ENCODE results near the gene CPLX4.

Gene CPLX4, protein sequence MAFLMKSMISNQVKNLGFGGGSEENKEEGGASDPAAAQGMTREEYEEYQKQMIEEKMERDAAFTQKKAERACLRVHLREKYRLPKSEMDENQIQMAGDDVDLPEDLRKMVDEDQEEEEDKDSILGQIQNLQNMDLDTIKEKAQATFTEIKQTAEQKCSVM

DNA sequence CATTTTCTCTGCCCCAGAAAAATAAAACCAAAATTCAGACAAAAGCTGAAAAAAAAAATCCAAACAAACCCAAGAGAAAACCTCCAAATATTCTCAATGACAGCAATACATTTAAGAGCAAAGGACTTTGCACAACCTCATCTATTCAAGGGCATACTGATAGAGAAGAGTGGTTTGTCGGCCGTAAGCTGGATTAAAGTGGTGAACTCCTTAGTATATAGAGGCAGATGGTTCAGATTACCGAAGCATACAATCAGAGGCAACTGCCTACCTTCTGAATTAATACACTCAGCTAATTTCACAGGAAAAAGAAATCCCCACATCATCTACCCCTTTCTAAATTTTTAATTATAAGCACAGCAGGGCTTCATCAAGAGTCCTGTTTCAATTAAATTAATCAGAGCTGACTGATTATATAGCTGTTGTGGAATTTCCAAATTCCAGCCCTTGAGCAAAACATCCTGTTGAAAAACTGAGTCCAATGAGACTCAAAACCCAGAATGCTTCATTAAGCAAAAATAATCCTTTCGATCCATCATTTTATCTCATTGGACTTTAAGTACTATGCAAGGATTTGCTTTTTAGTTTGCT is at the start of gene CPLX4:
Gene CPLX4 (minus strand): TSS at position 190 of the 591 bp plus-strand sequence. CDS start 187 bp downstream, at position 3.
- no peak for DNase-seq (ENCODE audit: low read depth)

DNA sequence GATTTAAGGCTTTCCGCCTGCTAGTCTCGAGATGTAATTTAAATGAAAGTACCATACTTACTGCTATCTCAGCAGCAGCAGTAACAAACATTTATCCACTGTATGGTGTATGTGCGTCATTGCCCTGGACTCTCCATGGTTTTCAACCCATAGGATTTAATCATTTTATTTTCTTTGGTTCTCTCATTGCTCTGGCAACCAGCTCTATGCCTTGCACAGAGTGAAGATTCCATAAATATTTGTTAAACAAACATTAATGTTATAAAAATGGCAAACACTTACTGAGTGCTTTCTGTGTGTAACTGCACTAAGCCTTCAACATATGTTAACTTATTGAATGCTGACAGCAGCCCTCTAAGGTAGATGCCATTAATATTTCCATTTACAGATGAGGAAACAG is 41.9 kb upstream of the CPLX4 start:
- DNase-seq (ENCODE audit: low read depth) = no peak

DNA sequence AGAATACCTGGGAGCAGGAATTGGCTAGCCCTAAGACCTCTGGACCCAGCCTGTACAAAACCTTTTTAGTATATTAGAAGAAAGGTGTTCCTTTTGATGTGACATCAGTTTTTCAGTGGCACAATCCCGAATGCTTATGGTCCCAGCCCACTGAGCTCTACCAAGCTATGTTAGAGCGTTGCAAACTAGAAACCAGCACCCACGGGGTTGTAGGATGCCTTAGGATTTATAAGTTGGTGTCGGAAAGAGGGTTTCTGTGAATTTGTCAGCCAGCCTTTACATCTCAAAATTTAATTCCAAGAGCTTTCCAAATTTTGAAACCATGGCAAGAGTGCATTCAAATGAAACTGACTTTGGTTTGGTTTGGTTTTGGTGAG is 41.1 kb upstream of the CPLX4 start:
- DNase-seq (ENCODE audit: low read depth) = no peak

DNA sequence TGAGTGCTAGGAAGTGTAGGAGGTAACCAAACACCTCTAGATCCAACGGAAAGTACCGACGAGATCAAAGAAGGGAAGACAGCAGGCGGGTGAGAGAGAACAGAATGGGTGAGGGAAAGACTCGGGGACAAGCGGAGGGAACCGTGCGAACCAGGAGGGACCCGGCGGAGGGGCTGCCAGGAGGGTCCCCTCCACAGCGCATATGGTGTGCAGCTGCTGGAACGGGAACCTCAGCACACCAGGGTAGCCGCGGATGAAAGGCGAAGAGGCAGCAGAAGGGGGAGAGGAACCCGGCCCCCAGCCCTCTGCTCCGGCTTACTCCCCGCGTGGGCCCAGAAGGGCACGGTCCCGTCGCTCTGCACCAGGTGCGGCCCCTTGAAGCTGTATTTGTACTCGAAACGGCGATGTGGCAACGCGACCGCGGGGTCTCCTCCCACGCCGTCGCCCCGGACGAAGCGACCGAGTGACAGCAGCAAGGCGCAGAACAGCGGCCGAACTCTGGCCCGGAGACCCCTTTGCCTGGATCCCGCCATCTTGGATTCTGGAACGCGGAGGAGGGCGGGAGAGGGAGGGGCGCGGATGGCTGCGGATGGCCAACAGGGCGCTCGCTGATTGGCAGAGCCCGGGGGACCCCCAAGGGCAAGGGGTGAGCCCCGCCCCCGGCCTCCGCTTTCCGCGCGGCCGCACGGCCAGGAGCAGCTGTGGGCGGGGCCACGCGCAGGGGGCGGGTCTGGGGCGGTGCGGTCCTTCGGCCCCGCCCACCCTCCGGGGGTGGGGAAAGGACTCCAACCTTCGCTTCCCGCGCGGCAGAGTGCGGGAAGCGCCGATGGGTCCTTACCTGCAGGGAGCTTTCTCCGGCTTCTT is 40.5 kb upstream of the CPLX4 start, which contains the start of gene LMAN1:
Gene LMAN1 (minus strand): TSS at position 554 of the 864 bp plus-strand sequence. CDS start 21 bp downstream, at position 533.
- peak; percentile 89 for DNase-seq (ENCODE audit: low read depth)

DNA sequence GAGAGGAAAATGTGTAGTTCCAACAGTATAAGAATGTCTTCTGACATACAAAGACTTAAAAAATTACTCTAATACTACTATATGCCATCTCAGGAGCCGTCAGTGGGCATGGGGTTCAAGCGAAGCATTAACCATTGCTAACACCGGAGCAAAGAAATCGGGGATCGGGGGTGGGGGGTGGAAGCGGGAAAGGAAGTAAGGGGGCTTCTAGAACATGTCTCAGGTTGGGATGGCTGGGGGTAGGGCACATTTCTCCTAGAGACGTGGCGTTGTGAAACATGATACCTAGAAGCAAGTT is 39.9 kb upstream of the CPLX4 start:
- DNase-seq (ENCODE audit: low read depth) = no peak

DNA sequence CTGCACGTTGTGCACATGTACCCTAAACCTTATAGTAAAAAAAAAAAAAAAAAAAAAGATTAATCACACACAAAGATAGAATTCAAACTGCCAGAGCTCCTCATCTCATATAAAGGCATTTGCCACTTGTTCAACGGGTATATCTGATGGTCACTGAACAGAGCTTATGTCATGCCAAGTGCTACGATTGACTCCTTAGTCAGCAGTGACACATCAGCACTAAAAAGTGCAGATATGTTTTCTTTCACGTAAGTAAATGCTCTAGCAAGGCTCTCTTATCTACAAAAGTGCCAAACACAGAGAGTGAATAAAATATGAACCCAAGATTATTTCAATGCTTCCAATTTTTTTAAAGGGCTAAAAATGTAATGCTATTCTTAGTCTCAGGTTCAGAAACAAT is 39.5 kb upstream of the CPLX4 start:
- no peak for DNase-seq (ENCODE audit: low read depth)

DNA sequence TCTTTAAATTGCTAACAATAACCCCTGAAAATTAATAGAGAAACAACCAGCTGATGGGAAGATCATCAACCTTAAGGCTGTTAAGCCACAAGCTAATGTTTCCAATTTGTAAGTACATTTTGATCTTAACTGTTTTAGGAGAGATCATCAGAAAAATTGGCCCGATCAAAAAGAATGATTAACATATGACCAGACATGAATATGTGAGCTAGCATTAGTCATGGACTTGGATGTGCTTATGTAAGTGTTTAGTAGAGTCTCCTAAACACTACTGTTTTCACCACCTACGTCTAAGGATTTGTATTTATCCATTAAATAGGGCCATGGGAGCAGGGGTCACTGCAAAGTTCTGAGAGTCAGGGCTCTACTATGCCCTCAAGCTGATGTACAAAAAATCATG is 36.3 kb upstream of the CPLX4 start:
- no peak for DNase-seq (ENCODE audit: low read depth)

DNA sequence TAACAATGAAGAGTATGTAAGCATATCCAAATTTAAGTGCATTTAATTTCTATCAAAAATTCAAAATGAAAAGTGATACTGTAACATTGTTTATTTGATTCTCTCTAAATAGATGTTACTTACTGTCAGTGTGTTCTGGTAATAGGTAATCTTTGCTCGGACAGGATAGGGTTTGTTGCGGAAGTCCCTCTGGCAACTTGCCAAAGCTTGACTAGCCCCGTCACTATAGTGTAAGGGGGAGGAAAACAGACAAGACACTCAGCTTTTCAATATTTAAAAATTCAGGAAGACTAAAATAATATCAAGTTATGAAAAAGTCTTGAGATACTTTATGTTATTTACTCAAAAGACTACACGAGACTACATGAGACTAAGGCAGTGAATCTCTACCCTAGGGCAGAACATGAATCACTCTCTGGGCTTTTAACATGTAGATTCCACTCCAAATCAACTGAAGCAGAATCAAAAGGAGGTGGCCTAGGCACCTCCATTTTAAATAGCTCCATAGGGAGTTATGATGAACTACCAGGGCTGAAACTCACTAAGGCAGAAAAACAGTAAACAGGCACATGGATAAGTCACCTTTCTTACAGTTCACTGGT is 34.7 kb upstream of the CPLX4 start:
- DNase-seq (ENCODE audit: low read depth) = no peak

DNA sequence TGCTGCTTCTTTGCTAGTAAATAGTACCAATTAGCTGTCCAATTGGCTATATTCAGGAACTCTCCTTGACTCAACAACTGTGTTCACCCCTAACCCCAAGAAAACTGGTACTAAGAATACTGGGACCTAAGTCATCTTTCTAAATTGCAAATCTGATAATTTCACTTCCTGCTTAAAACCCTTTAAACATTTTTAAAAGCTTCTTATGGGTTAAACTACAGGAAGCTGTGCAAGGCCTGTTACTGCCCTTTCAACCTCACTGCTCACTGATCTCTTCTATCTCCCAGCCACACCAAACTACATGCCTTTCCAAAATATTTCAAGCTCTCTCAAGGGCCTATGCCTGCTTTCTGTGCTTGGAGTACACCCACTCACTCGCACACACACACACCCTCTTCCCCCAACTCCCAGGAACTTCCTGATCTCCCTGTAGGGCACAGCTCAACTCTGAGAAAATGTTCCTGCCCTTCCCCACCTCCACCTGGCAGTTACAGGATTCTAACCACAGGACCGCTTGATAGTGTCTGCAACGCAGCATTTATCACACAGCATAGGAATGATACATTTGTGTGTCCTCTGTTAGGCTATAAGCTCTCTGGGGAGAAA is 33.9 kb upstream of the CPLX4 start:
- DNase-seq (ENCODE audit: low read depth) = no peak

DNA sequence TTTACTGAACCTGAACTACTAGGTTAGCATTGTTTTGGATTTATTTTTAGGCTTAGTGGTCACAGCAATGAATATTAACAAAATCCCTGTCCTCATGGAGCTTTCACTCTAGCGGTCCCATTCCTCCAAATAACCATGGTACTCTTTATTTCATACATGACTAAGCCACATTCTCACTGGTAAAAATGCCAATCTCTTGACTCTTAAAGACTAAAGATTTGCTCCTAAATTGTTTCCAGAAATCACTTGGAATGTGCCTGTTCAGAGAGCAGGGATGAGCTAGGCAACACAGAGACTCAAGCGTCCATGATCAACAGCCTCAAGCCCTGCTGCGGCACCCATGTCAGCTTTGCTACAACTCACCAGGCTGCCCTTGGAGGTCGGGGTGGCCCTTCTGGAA is 27.1 kb upstream of the CPLX4 start:
- DNase-seq (ENCODE audit: low read depth) = no peak

DNA sequence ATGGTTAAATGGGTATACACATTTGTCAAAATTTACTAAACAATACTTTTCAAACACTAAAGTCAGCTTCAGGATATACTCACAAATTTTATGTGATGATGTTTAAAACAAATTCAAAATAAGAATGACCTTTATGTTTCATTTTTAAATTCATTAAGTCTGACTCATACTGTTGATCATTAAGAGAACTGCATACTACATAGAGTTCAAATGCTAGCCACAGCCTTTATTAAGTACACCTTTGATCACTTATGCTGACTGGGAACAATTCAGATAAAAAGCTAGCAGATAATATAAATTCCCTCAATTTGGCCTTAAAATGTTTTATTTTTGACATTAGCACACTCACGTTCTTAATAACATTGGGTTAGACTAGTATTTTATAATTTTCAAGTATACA is 26.5 kb upstream of the CPLX4 start:
- no peak for DNase-seq (ENCODE audit: low read depth)

DNA sequence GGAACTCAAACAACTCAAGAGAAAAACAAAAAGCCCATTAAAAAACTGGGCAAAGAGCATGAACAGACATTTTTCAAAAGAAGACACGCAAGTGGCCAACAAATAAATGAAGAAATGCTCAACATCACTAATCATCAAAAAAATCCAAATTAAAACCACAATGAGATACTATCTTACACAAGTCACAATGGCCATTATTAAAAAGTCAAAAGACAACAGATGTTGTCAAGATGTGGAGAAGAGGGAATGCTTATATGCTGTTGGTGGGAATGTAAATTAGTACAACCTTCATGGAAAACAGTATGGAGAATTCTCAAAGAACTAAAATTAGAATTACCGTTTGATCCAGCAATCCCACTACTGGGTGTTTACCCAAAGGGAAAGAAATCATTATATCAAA is 25.5 kb upstream of the CPLX4 start:
- no peak for DNase-seq (ENCODE audit: low read depth)

DNA sequence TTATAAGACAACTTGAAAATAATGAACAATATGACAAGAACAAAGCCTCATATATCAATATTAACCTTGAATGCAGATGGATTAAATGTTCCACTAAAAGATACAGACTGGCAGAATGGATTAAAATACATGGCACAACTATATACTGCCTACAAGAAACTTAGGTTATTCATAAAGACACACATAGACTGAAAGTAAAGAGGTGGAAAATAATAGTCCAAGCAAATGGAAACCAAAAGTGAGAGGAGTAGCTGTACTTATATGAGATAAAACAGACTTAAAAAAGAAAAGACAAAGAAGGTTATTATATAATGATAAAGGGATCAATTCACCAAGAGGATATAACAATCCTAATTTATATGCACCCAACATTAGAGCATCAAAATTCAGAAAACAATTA is 22.4 kb upstream of the CPLX4 start:
- DNase-seq (ENCODE audit: low read depth) = no peak

DNA sequence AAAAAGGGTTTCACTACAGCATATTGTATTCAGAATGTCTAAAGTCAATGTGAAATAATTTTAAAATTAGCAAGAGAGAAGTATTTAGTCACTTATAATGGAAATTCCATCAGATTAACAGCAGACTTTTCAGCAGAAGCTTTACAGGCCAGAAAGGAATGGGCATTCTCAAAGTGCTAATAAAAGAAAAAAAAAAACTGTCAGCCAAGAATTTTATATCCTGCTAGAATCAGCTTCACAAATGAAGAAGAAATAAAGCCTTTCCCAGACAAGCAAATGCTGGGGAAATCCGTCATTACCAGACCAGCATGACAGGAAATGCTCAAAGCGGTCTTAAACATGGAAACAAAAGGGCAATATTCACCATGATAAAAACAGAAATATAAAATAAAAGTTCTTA is 21.9 kb upstream of the CPLX4 start:
- no peak for DNase-seq (ENCODE audit: low read depth)

DNA sequence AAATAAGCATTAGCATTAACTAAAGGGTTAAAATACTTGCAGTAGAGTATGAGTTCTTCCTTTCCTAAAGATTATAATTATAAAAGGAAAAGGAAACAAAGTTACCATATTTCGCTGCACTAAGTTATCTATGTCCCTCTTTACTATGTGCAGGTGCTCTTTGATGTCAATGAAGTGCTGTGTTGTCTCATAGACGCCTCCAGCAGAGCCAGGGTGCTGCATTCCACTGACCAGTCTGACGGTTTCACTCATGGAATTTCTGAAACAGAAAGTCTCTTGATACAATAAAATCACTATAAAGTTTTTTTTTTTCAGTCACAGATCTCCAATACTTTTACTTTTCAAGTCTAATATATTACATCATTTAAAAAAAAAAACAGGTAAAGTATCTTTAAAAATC is 14.5 kb upstream of the CPLX4 start:
- DNase-seq (ENCODE audit: low read depth) = no peak

DNA sequence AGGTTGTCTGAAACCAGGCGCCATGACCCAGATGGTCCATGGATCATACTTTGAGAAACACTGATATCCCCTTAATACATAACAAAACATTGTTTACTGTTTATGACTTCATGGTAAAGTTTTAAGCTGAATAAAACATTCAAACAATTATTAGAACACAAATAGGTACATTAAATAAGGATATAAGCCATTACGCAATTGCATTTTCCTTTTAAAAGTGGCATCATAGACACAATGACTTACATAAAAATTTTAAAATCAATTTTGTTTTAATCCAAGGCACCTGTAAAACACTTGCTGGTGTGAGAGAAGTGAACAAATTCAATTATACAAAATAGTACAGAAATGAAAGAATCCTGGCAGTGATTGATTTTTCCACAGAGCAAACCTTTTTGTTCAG is 10.2 kb upstream of the CPLX4 start:
- no peak for DNase-seq (ENCODE audit: low read depth)

DNA sequence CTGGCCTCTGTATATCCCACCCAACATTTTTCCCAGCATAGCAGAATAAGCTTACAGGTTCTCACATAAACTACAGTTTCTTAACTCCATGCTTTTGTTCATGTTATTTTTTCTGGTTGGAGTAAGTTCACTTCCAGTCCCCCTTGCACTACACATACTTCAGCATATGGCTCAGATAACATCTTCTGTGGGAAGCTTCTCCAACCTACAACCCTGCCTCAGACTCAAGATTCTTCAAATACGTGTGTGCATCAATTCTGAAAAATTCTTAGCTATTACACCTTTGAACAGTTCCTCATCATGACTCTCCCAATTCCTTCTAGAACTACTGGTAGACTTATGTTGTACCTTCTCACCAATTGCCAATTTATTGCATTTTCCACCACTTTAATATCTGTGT is 7.5 kb upstream of the CPLX4 start:
- no peak for DNase-seq (ENCODE audit: low read depth)

DNA sequence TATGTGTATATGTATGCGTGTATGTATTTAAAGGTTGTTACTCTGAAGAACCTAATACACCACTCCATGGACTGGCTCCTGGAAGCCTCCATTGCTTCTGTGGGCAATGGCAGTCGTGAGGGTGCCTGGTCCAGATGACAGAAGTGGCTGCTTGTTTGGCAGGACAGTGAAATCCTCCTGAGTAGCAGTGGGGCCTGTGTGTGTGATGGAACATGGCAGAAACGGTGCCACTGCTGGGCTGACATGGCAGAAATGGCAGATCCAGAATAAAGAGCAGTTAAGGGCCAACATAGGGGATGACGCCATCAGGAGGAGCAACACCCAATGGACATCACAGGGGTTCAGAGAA is 6.1 kb upstream of the CPLX4 start:
- DNase-seq (ENCODE audit: low read depth) = no peak

DNA sequence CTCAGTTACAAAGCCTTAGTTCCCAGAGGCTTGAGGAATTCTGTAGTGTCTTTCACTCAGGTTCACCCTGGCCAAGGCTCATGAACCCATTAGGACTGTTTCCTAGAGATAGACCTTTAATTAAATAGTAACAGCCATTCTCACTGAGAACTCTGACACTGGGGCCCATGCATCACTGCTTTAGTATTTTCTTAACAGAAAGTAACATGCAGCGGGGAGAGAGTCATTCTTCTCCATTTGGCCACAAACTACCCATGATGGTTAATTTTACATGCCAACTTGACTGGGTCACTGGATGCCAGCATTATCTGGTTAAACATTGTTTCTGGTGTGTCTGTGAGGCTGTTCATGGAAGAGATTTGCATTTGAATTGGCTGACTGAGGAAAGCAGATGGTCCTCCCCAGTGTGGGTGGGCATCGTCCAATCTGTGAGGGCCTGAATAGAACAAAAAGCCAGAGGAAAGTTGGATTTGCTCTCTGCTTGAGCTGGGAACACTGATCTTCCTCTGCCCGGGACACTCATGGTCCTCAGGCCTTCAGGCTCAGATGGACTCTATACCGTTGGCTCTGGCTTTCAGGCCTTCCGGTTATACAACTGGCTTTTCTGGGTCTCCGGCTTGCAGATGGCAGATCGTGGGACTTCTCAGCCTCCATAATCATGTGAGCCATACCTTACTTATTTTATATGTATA is 5.6 kb upstream of the CPLX4 start:
- no peak for DNase-seq (ENCODE audit: low read depth)

DNA sequence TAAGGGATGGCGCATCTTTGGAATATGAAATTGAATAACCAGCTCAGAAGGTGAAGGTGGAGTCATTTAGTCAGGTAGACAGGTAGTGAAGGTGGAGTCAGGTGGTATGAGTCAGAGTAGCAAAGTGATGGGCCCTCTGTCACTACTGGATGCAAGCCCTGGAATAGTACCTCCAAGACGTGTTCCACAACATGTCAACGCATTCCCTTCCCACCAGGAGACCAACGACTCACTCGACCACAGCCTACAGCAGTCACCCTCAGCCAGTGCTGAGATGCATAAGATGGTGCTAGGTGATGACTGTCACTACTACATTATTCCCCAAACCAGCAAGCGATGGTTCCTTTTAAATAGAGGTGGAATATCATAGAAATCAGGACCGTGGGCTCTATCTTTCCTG is 6.8 kb downstream of the CPLX4 start:
- no peak for DNase-seq (ENCODE audit: low read depth)

DNA sequence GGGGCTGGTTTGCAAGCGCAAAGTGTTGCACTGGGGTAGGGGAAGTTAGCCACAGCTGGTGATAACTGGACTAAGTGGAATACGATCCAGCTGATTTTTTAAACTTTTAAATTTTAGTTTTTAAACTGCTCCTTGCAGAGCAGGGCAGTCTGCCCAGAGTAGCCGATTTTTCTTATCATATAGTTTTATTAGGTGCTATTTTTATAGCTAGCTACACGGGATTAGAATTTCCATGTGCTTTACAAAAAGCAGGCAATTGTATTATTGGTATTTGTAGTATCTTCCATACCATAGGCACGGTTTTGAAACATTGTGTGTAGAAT is 9.6 kb downstream of the CPLX4 start:
- DNase-seq (ENCODE audit: low read depth) = no peak

DNA sequence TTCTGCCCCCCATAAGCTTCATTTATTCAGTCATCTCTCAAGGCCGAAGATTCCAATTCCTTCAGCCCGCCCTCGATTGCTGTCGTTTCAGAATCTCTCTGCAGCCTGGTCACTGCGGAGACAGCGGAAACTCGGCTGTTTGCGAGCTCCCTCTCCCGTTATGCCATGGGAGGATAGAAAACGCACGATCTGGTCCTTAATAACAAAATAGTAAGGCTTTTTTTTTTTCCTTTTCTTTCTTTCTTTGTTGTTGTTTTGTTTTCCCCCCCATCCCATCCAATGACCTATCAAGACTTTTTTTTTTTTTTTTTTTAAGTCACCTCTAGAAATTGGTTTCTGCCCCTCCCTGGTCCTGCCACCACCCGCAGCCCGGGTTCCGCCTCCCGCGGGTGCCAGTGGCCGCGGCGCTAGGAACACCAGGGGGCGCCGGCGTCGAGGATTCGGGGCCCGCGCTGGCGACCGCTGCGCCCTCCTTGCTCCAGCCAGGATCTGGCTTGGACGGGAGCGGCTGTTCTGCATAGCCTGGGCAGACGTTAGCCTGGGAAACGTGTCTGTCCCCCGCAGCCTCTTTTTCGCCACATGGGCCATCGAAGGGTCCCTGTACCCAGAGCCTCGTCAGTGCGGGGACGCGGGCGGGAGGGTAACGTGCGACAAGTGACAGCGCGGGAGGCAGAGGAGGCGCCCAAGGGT is 10.1 kb downstream of the CPLX4 start:
- peak; percentile 43 for DNase-seq (ENCODE audit: low read depth)
